ENCODE data around the gene STK33. TPM values are rescaled to one million over a fixed set of nuclear protein-coding genes. Genes with fewer than 3 reads are reported as not detected.

The STK33 gene
- total RNA-seq, 2 experiments from 2014 or later, result not detected

- H3K27ac ChIP-seq (ENCODE audit: low read depth in 1 of 2, low read length in 2 of 2), result no peak overlapping the region
- Mint-ChIP-seq H3K27ac (no peak overlapping the region), H3K36me3 (ENCODE audit: low read depth) (no peaks in the 10 kb centered on the region), H3K4me1 (ENCODE audit: low read depth) (no peaks in the 10 kb centered on the region), H3K9me3 (no peaks in the 10 kb centered on the region), H3K4me3 (no peak overlapping the region), H3K27me3 (no peaks in the 10 kb centered on the region)
- intact Hi-C loops (cut with DNase I, micrococcal nuclease), result no loop called here
- no peak for DNase-seq
- POLR2A ChIA-PET, result no interaction called here
- TF ChIP-seq CTCF (IDR thresholded peaks at IDR 0.05), result no peak
- H3K9me3 ChIP-seq (ENCODE audit: control insufficient read depth in 1 of 2, insufficient read depth in 1 of 2, low read length in 2 of 2), result peaks cover 0 to 4% of the 10 kb centered on the region in 2 experiments
- H3K4me1 ChIP-seq (ENCODE audit: insufficient read depth, low read length), result no peaks in the 10 kb centered on the region
- H3K36me3 ChIP-seq (ENCODE audit: insufficient read depth, low read length), result no peaks in the 10 kb centered on the region
- no peaks in the 10 kb centered on the region for H3K27me3 ChIP-seq (ENCODE audit: control insufficient read depth in 1 of 2, insufficient read depth in 2 of 2, low read length in 2 of 2)
- CTCF ChIA-PET, result no interaction called here
- no peak overlapping the region for H3K4me3 ChIP-seq (ENCODE audit: low read length)
- ATAC-seq (ENCODE audit: poor library complexity), result no peak
These were observed 211.5 kb downstream of the STK33 start for GRCh38 chr11:8382436-8383053.

GRCh38 chr11:8381871-8382396 lies 212.1 kb downstream of the STK33 start:
- no peak overlapping the region for H3K4me3 ChIP-seq (ENCODE audit: low read length)
- POLR2A ChIA-PET, result no interaction called here
- H3K27me3 ChIP-seq (ENCODE audit: control insufficient read depth in 1 of 2, insufficient read depth in 2 of 2, low read length in 2 of 2), result no peaks in the 10 kb centered on the region
- Mint-ChIP-seq H3K36me3 (ENCODE audit: low read depth) (no peaks in the 10 kb centered on the region), H3K9me3 (no peaks in the 10 kb centered on the region), H3K4me1 (ENCODE audit: low read depth) (no peaks in the 10 kb centered on the region), H3K27me3 (no peaks in the 10 kb centered on the region), H3K4me3 (no peak overlapping the region), H3K27ac (no peak overlapping the region)
- no peaks in the 10 kb centered on the region for H3K4me1 ChIP-seq (ENCODE audit: insufficient read depth, low read length)
- intact Hi-C loops (cut with DNase I, micrococcal nuclease), result no loop called here
- CTCF ChIA-PET, result no interaction called here
- H3K36me3 ChIP-seq (ENCODE audit: insufficient read depth, low read length), result no peaks in the 10 kb centered on the region
- ATAC-seq (ENCODE audit: poor library complexity) (no peak), DNase-seq (no peak)
- no peak overlapping the region for H3K27ac ChIP-seq (ENCODE audit: low read depth in 1 of 2, low read length in 2 of 2)
- H3K9me3 ChIP-seq (ENCODE audit: control insufficient read depth in 1 of 2, insufficient read depth in 1 of 2, low read length in 2 of 2), result peaks cover 0 to 4% of the 10 kb centered on the region in 2 experiments
- no peak for TF ChIP-seq CTCF (IDR thresholded peaks at IDR 0.05)

- H3K27ac Mint-ChIP-seq, result no peak overlapping the region
- no peak overlapping the region for H3K27ac ChIP-seq (ENCODE audit: low read depth in 1 of 2, low read length in 2 of 2)
- no peak overlapping the region for H3K4me3 ChIP-seq (ENCODE audit: low read length)
- H3K36me3 Mint-ChIP-seq (ENCODE audit: low read depth), result no peaks in the 10 kb centered on the region
- no peaks in the 10 kb centered on the region for H3K4me1 Mint-ChIP-seq (ENCODE audit: low read depth)
- TF ChIP-seq CTCF (IDR thresholded peaks at IDR 0.05), result no peak
- H3K4me1 ChIP-seq (ENCODE audit: insufficient read depth, low read length), result no peaks in the 10 kb centered on the region
- ChIA-PET POLR2A (no interaction called here), CTCF (no interaction called here)
- H3K27me3 ChIP-seq (ENCODE audit: control insufficient read depth in 1 of 2, insufficient read depth in 2 of 2, low read length in 2 of 2), result no peaks in the 10 kb centered on the region
- H3K27me3 Mint-ChIP-seq, result no peaks in the 10 kb centered on the region
- intact Hi-C loops (cut with DNase I, micrococcal nuclease), result no loop called here
- H3K9me3 Mint-ChIP-seq, result no peaks in the 10 kb centered on the region
- H3K4me3 Mint-ChIP-seq, result no peak overlapping the region
- ATAC-seq (ENCODE audit: poor library complexity), result no peak
- H3K36me3 ChIP-seq (ENCODE audit: insufficient read depth, low read length), result no peaks in the 10 kb centered on the region
- H3K9me3 ChIP-seq (ENCODE audit: control insufficient read depth in 1 of 2, insufficient read depth in 1 of 2, low read length in 2 of 2), result peaks cover 0 to 2% of the 10 kb centered on the region in 2 experiments
- no peak for DNase-seq
These were observed 212.7 kb downstream of the STK33 start for GRCh38 chr11:8381343-8381742.
